Right ventricle myocardium superior (tissue), 1 donor: ENCODE data around the gene TULP1. TPM values are rescaled to one million over a fixed set of nuclear protein-coding genes. Genes with fewer than 3 reads are reported as not detected.
A peak's percentile ranks its signal among the peaks of the same experiment; 100 is the strongest.

ENCODE experiments used
- ATAC-seq: fragments of 200-7000 bp; cut with Tn5 transposase; one replicate; pipeline ENCODE4 v1.9.1; 2020; ENCODE audit warnings: mild to moderate bottlenecking; ENCODE audit not compliant: poor library complexity
- DNase-seq: peaks from one replicate; pipeline ENCODE4 v3.0.0-alpha.2; 2020
- intact Hi-C: fragments of 100-400 bp; cut with DNase I; formaldehyde crosslinking; loops from one replicate; pipeline ENCODE4 v1.11.2; 2022
- total RNA-seq: library from RNA; stranded (reverse); fragmentation: NEBNext Ultra II Directional; extraction: Animal tissue kit (Norgen Biotek cat#: 25700); gene quantifications from one replicate; pipeline ENCODE4 v1.2.1, GENCODE V29; 2021
- donor health status: DM: no; HTN: yes; CAD: no; lungs with severe emphysema.

TULP1 gene
- total RNA-seq, 1 donor from 2014 or later: not detected

DNA sequence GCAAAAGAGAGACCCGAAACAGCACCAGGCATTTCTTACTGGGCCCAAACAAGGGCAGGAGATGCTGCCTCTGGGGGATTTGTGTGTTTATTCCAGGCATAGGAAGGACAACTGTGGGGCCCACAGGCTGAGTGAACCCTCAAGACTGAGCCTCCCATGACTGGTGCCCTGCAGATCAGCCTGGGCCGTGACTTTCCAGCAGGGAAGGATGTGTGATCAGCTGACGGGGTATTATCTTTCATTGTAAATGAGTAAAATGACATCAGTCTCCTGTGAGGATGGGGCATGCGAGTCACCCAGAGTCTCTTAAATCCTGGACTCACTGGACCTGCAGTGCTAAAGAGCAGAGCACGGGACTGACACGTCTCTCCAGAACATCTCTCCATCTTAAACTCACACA, 11.9 kb downstream of the TULP1 start:
- intact Hi-C loops: no loop called here
- peak; percentile 28 for DNase-seq
- no peak for ATAC-seq

DNA sequence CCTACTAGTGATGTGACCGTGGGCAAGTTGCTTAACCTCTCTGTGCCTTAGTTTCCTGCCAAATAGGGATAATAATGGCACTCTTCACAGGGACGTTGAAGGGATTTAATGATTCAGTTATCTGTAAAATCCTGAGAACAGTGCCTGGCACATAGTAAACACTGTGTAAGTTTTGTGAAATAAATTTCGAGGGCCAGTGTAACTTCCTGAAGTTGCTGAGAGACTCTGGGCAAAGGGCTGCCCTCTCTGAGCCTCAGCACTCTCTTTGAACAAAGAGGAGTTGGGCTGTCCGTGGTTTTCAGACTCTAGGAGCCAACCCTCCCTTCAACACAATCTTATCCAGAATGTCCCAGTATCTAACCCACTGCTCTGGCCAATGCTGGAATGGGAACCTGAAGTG, 13.3 kb downstream of the TULP1 start:
- ATAC-seq (no peak), DNase-seq (no peak)
- intact Hi-C loops: no loop called here

GRCh38 chr6:35498422-35499067, 14.2 kb downstream of the TULP1 start:
- ATAC-seq (no peak), DNase-seq (no peak)
- intact Hi-C loops: no loop called here

DNA sequence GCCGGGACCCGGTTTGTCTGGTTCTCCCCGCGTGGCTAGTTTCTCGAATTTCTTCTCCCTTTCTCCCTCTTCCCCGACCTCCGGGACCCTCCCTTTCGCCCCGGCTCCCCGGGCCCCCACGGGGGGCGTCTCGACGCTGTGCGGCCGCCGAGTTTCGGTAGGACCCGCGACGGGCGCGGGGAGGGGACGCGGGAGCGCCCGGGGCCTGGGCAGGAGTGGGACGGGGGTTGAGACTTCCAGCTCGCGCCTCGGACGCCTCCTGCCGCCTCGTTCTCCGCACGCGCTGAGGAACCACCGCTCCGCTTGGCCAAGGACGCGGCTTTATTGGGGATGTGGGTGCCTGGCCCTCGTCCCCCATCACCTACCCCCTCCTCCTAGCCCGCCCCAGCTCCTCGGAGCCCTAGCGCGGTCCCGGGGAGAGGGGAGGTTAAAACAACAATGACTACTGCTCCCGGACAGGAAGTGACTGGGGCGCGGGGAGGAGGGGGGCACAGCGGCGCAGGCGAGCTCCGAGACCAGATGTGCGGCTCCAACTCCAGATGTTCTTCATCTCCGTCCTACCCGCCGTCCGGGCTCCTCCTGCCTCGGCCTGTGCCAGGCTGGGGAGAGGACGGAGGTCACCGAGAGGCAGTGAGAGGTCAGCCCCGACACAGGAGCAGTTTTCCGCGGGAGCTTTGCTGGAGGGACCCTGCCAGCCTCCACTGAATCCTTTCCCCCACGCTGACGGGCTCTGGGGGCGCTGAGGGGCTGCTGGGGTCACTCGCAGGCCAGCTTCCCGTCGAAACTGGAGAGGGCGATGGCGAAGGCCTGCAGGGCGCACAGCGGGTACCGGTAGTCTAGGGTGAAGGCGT, 14.9 kb downstream of the TULP1 start:
- DNase-seq: peak; percentile 85
- peak; percentile 54 for ATAC-seq
- intact Hi-C loops: no loop called here

GRCh38 chr6:35496841-35497570, 15.7 kb downstream of the TULP1 start, which contains the start of gene TEAD3:
Gene TEAD3 (minus strand): TSS chr6:35497079.
- intact Hi-C loops: no loop called here
- peak; percentile 75 for DNase-seq
- peak; percentile 65 for ATAC-seq

GRCh38 chr6:35496036-35496840, 16.5 kb downstream of the TULP1 start:
- DNase-seq (peak; percentile 55), ATAC-seq (peak; percentile 55)
- intact Hi-C loops: no loop called here

GRCh38 chr6:35495258-35496035, 17.2 kb downstream of the TULP1 start:
- ATAC-seq (no peak), DNase-seq (peak; percentile 31)
- intact Hi-C loops: no loop called here

DNA sequence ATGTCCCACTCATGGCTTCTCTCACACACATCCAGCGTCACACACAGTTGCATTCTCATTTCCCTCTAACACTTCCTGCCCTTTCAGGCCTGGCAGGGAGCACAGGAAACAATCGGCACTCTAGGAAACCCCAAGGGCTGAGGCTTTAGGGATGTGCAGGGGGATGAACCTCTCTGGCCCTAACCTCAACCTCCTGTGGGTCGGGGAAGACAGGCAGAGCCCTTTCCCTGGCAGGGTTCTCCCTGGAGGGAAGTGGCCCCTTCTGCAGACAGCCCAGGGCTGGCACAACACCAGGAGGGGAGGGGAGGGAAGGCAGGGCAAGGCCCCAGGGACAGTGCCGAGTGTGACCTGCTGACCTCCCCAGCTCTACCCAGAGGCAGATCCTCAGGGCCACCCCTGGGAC, 18.5 kb downstream of the TULP1 start:
- intact Hi-C loops: no loop called here
- no peak for ATAC-seq
- no peak for DNase-seq

DNA sequence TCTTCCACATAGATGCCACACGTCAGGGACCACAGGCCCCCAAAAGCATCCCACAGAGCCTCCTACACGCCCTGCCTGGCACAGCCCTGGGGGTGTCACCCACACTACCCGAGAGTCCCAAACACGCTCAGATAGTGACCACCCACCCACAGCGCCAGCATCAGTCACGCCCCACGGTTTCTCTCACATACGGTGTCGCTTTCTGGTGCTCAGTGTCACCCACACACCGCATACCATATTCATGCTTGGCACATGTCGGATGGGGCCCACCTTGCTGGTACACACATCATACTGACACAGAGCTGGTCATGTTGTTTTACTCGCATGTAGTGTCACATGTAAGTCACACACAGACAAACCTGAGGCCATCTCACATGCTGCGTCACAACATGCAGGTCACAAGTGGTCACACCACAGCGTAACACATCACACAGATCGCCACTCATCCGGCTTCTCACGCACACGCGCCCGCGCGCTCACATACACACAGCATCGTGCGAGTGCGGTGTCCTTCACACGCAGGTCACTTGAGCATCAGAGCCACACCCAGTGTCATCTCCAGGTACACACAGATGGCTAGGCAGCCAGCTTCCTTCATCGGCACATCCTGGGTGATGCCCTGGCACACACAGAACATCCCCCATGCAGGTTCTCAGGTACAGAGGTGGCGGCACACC, 19.3 kb downstream of the TULP1 start:
- DNase-seq (peak; percentile 41), ATAC-seq (no peak)
- intact Hi-C loops: no loop called here

DNA sequence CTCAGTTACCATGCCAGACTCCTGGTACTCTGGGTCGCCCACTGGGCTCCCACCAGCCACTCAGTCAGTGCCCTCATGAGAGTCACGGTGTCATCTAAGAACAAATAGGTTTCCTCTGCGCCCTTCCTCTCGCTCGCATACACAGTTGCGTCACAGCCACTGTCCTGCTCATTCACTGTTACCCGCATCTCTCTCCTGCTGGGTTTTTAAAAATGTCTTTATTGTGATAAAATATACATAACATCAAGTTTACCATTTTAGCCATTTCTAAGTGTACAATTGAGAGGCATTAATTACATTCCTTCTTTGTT, 19.8 kb downstream of the TULP1 start:
- no peak for ATAC-seq
- no peak for DNase-seq

DNA sequence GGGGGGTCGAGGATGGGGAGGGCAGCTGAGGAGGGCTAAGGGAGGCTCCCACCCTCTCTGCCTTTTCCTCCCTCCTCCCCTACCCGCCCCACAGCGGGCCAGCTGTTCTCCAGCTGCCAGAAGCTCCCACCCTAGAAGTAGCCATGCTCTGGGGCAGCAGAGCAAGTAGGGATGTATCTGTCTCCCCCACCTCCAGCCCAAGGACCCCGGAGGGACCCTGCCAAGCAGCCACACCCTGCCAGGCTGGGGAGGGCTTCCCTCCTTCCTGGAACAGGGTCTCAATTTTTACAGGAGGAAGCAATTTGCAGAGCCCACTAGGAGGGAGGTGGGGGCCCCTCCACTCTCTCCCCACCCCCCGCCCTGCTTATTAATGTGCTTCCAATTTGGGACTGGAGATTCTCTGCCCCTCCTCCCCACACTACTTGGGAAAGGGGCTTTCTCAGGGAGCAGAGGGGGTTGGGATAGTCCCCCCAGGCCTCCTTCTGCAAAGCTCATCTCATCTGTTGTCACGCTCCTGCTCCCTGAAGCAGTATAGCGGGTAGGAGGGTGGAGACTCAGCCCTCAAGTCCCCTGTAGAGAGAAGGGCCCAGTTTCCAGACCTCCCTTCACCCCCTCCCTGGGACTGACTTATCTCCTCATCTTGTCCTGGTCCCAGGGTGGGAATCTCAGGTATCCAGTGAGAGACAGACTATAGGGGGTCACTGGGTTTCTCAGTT, 20.3 kb downstream of the TULP1 start:
- ATAC-seq (no peak), DNase-seq (peak; percentile 45)
- intact Hi-C loops: no loop called here

More for the DNA sequence above, 19.8 kb downstream of the TULP1 start:
- intact Hi-C loops: no loop called here

DNA sequence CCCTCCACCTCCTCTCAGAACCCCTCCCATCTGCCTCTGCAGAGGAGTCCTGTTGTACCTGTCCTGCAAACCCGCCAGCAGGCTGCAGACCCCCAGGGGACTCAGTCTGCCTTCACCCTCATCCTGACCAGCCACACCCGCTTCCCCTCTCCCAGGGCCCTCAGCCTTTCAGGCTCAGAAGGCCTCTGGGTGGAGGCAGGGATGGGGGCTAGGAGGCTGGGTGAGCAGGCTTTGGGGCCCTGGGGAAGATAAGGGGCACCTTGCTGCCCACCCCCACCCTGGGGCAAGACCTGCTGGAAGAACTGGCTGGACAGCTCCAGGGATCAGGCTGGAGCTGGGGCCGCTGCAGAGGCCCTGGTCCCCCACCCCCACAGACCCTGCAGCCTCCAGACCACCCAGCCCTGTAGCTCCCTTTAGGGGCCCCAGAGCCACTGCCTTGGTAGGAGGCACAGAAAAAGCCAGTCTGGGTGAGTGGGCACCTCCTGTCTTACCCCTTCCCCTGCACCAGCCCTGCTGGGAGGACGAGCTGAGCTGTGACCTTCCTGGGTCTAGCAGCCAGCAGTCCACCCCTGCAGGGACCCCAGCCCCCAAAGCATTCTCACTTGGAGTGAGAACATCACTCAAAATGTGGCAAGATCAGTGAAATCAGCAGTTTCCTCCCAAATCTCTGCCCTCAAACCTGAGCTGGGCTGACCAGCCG, 21.0 kb downstream of the TULP1 start:
- DNase-seq: no peak
- no peak for ATAC-seq
- intact Hi-C loops: no loop called here

DNA sequence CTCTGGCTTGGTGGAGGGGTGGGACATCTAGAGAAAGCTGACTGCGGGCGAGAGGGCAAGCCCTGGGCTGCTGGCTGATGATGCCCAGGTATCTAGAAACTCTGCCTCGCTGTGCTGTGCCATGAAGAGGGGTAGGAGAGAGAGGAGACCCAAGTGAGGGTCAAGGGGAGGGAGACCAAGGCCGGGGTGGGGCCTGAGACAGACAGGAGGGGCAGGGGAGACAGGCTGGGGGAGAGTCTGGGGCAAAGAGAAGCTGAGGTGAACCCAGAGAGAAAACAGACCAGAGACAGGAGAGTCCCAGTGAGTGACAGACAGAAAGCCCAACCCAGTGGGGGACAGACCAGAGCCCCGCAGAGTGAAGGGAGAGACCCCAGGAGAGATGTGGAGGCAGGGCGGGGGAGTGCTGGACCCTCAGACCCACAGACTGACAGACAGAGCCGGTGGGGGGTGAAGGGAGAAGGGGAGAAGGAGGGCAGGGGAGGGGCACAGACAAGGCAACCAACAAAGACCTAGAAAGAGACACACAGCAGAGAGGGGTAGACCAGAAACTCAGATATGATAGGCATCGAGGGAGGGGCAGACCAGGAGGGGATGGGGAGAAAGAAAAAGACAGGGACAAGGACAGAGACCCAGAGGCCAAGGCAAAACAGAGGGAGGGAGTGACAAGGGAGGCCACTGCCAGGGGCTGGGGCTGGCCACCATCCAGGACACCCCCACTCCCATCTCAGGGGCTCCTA, 21.7 kb downstream of the TULP1 start:
- intact Hi-C loops: no loop called here
- DNase-seq: no peak
- ATAC-seq: peak; percentile 2

DNA sequence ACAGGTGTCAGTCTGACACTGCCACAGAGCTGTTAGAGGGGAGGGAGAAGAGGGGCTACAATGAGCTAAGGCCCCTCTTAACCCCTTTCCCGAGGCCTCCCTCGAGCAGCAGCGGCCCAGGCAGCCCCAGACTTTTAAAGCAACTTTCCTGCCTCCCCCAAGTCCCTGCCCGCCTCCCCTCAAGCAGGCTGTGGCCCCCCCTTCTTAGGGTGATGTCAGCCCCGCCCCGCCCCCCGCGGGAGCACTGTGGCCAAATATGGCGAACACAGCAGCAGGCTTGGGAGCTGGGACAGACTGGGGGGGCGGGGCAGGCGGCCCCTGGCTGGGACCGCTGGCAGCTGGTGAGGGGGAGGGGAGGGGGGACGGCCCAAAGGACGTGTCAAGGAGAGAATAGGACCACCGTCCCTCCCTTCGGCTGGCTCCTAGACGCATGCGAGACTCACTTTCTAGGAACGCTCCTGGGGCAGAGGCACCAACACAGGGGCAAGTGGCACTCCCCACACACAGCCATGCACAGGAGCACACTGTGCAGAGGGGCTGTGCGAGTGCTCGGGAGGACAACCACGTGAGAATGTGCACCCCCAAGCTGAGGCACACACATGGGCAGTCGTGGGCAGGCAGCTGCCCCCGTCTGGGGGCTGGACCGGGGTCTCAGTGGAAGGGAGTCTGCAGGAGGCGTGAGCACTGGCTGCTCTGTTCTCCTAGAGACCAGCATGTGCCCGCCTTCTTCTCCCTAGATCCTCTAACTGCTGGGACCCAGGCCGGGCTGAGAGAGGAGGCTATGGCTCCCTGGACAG, 22.5 kb downstream of the TULP1 start:
- DNase-seq: peak; percentile 88
- intact Hi-C loops: no loop called here
- ATAC-seq: peak; percentile 79

GRCh38 chr6:35489066-35489465, 23.6 kb downstream of the TULP1 start:
- no peak for DNase-seq
- intact Hi-C loops: no loop called here
- ATAC-seq: no peak
